ENCODE data around the gene BMP6. TPM values are rescaled to one million over a fixed set of nuclear protein-coding genes. Genes with fewer than 3 reads are reported as not detected.

Gene BMP6
- total RNA-seq, 1 donor from 2014 or later, result not detected

DNA sequence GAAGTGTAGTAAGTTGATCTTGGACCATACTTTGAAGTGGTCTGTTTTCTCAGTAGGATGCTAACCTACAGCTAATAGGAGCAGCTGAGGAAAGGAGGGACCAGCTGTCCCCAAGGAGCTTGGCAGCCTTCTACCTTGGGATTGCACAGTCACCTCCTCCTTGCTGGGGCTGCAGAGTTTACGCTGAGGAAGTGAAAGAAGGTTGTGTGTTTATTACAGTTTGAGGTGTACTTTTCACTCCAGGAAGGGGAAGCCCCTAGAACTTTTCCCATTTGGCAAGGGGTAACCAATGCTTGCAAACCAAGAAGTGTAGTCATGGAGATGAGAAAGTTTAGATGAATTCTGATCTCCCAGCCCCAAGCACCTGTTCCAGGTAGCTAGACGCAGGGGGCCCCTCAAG lies 58.8 kb downstream of the BMP6 start:
- no peaks in the 10 kb centered on the region for H3K4me1 Mint-ChIP-seq (ENCODE audit: unreplicated experiment)
- TF ChIP-seq, protein P1, sequence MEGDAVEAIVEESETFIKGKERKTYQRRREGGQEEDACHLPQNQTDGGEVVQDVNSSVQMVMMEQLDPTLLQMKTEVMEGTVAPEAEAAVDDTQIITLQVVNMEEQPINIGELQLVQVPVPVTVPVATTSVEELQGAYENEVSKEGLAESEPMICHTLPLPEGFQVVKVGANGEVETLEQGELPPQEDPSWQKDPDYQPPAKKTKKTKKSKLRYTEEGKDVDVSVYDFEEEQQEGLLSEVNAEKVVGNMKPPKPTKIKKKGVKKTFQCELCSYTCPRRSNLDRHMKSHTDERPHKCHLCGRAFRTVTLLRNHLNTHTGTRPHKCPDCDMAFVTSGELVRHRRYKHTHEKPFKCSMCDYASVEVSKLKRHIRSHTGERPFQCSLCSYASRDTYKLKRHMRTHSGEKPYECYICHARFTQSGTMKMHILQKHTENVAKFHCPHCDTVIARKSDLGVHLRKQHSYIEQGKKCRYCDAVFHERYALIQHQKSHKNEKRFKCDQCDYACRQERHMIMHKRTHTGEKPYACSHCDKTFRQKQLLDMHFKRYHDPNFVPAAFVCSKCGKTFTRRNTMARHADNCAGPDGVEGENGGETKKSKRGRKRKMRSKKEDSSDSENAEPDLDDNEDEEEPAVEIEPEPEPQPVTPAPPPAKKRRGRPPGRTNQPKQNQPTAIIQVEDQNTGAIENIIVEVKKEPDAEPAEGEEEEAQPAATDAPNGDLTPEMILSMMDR (IDR thresholded peaks at IDR 0.05), result no peak
- H3K27me3 Mint-ChIP-seq (ENCODE audit: unreplicated experiment), result peaks cover 21% of the 10 kb centered on the region
- no peaks in the 10 kb centered on the region for H3K36me3 Mint-ChIP-seq (ENCODE audit: unreplicated experiment)
- no peak for DNase-seq (ENCODE audit: extremely low spot score, unreplicated experiment)
- H3K9me3 Mint-ChIP-seq (ENCODE audit: unreplicated experiment), result no peaks in the 10 kb centered on the region
- H3K4me3 Mint-ChIP-seq (ENCODE audit: unreplicated experiment), result no peak overlapping the region
- H3K27ac Mint-ChIP-seq (ENCODE audit: unreplicated experiment), result no peak overlapping the region

DNA sequence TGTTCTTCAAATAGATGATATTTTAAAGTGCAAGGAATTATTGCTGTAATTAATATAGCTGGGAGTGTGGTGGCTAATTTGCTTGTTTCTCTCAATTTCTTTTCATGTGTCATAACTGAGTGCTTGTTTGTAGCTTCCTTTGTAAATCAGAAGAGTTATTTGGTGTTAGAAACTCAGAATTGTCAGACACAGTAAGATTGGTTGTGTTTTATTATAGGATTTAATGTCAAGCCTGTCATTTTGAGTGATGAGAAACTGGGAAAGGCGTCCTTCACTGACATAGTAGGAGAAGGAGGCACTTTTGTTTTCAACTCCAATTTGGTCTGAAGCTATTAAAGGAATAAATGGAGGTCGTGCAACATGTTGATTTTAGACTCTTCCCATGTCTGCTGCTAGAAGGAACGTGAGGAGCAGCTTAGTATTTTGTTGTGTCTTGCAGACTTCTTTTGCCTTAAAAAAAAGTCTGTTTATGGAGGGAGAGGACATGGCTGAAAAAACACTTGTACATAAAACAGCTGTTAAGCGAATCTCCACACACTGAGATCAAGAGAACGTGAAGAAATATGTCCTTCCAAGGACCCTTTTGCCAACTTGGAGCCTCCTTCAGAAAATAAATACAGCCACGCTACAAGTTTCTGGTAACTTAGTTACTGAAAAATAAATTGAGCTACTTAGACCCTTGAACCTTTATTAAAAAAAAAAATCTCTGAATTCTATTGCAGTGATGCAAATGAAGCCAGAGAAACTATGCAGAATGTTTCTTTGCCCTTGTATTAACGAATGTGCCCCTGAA lies 59.5 kb downstream of the BMP6 start:
- TF ChIP-seq, protein P1 (IDR thresholded peaks at IDR 0.05), result no peak
- H3K9me3 Mint-ChIP-seq (ENCODE audit: unreplicated experiment), result no peaks in the 10 kb centered on the region
- no peak overlapping the region for H3K4me3 Mint-ChIP-seq (ENCODE audit: unreplicated experiment)
- no peak overlapping the region for H3K27ac Mint-ChIP-seq (ENCODE audit: unreplicated experiment)
- no peaks in the 10 kb centered on the region for H3K4me1 Mint-ChIP-seq (ENCODE audit: unreplicated experiment)
- H3K27me3 Mint-ChIP-seq (ENCODE audit: unreplicated experiment), result peaks cover 21% of the 10 kb centered on the region
- H3K36me3 Mint-ChIP-seq (ENCODE audit: unreplicated experiment), result no peaks in the 10 kb centered on the region
- DNase-seq (ENCODE audit: extremely low spot score, unreplicated experiment), result no peak

DNA sequence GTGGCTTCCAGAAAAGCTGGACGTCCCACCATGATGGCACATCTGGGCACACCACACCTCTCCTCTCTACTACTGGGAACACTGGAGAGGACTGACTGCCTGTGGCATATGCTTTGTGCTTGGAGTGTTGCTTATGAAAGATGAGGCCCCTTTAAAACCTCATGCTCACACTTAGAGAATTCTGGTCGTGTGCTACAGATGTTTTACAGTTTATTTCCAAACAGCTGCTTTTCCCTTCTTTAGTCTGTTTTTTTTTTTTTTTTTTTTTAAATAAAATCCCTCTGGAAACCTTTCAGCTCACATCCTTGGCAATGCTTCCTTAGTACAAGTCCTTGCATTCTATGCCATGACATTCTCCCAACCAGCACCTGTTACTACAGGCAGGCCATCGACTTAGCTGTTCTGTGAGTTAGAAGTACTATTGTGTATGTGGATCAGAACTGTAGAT lies 60.3 kb downstream of the BMP6 start:
- H3K36me3 Mint-ChIP-seq (ENCODE audit: unreplicated experiment), result no peaks in the 10 kb centered on the region
- TF ChIP-seq, protein P1 (IDR thresholded peaks at IDR 0.05), result no peak
- H3K27me3 Mint-ChIP-seq (ENCODE audit: unreplicated experiment), result peaks cover 21% of the 10 kb centered on the region
- no peaks in the 10 kb centered on the region for H3K4me1 Mint-ChIP-seq (ENCODE audit: unreplicated experiment)
- no peaks in the 10 kb centered on the region for H3K9me3 Mint-ChIP-seq (ENCODE audit: unreplicated experiment)
- no peak overlapping the region for H3K4me3 Mint-ChIP-seq (ENCODE audit: unreplicated experiment)
- no peak for DNase-seq (ENCODE audit: extremely low spot score, unreplicated experiment)
- H3K27ac Mint-ChIP-seq (ENCODE audit: unreplicated experiment), result no peak overlapping the region

DNA sequence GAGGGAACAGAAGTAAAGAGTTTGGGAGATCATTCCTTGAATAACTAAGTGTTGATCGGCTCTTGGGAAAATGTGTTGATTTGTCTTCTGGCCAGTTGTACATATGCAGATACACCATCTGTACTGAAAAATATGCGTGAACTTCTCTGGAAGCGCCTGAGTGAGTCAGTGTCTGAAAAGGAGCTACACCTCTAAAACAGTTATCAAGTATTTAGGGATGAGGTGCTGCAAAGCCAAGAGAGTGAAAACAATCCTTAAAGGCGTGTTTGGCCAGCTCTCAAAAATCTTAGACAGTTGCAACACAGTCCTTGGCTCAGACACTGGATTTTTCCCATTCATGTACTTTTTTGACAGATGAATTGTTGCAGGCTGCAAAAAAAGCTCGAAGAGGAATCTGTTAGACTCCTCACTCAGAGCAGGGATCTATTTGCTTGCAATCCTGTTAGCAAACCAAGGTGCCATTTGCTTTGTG lies 61.3 kb downstream of the BMP6 start:
- Mint-ChIP-seq H3K27ac (ENCODE audit: unreplicated experiment) (no peak overlapping the region), H3K4me1 (ENCODE audit: unreplicated experiment) (no peaks in the 10 kb centered on the region), H3K4me3 (ENCODE audit: unreplicated experiment) (no peak overlapping the region), H3K27me3 (ENCODE audit: unreplicated experiment) (peaks cover 16% of the 10 kb centered on the region), H3K36me3 (ENCODE audit: unreplicated experiment) (no peaks in the 10 kb centered on the region), H3K9me3 (ENCODE audit: unreplicated experiment) (no peaks in the 10 kb centered on the region)
- TF ChIP-seq, protein P1 (IDR thresholded peaks at IDR 0.05), result no peak
- no peak for DNase-seq (ENCODE audit: extremely low spot score, unreplicated experiment)

DNA sequence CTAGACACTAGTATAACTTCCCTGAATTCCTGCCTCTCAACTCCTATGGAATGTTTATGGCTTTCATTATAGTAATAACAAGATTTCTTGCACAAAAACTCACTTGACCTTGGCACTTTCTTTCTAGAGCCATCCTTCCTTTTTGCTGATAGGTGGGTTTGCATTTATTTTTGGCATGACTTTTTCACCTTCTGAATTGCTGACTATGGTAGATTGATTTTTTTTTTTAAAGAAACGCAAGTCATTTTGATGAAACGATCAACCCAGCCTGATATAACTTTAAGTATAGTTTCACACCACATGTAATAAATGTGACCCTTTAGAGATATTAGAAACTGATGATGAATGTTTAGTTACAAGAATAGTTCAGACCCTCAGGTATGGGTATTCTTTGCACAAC lies 61.8 kb downstream of the BMP6 start:
- TF ChIP-seq, protein P1 (IDR thresholded peaks at IDR 0.05), result no peak
- DNase-seq (ENCODE audit: extremely low spot score, unreplicated experiment), result no peak
- no peak overlapping the region for H3K4me3 Mint-ChIP-seq (ENCODE audit: unreplicated experiment)
- H3K36me3 Mint-ChIP-seq (ENCODE audit: unreplicated experiment), result no peaks in the 10 kb centered on the region
- H3K4me1 Mint-ChIP-seq (ENCODE audit: unreplicated experiment), result no peaks in the 10 kb centered on the region
- H3K27me3 Mint-ChIP-seq (ENCODE audit: unreplicated experiment), result peaks cover 16% of the 10 kb centered on the region
- H3K27ac Mint-ChIP-seq (ENCODE audit: unreplicated experiment), result no peak overlapping the region
- H3K9me3 Mint-ChIP-seq (ENCODE audit: unreplicated experiment), result no peaks in the 10 kb centered on the region
